Kidney (tissue), 14 donors: ENCODE measurements around the gene ARHGEF10L. TPM values are rescaled to one million over a fixed set of nuclear protein-coding genes. Genes with fewer than 3 reads are reported as not detected.

ENCODE experiments used
- DNase-seq, 5 donors: peaks; one replicate each; pipeline ENCODE4 v3.0.0-alpha.2; 2013 to 2020
- FAIRE-seq: peaks from 2 replicates; lab custom pipeline; 2012; peaks lifted over from hg19 to GRCh38; lab: Jason Lieb, UNC
- H3K27ac ChIP-seq, 2 donors: one replicate each; pipeline ENCODE4 v1.7.0; 2013; ENCODE audit warnings: low read depth in 2 of 2, low read length in 2 of 2, inconsistent platforms in 1 of 2
- H3K27me3 ChIP-seq: one replicate; pipeline ENCODE4 v1.7.1; 2013; ENCODE audit warnings: low read length, inconsistent platforms; ENCODE audit not compliant: control insufficient read depth, insufficient read depth
- H3K36me3 ChIP-seq, 3 donors: one replicate each; pipeline versions ENCODE4 v1.7.0 to v1.7.1; 2013; ENCODE audit warnings: low read length in 3 of 3, control low read depth in 1 of 3, inconsistent platforms in 1 of 3; ENCODE audit not compliant: insufficient read depth in 3 of 3, control insufficient read depth in 2 of 3
- H3K4me1 ChIP-seq, 3 donors: one replicate each; pipeline versions ENCODE4 v1.7.0 to v1.7.1; 2013; ENCODE audit warnings: low read length in 3 of 3, inconsistent platforms in 1 of 3, low read depth in 1 of 3; ENCODE audit not compliant: control insufficient read depth in 2 of 3, insufficient read depth in 2 of 3
- H3K4me3 ChIP-seq, 3 donors: one replicate each; pipeline versions ENCODE4 v1.7.0 to v1.8.1; 2013; ENCODE audit warnings: low read length in 3 of 3, control low read depth in 1 of 3, inconsistent platforms in 1 of 3
- H3K9ac ChIP-seq, 3 donors: one replicate each; pipeline versions ENCODE4 v1.7.0 to v1.7.1; 2013; ENCODE audit warnings: low read length in 3 of 3, control low read depth in 1 of 3, inconsistent platforms in 1 of 3
- H3K9me3 ChIP-seq, 3 donors: one replicate each; pipeline versions ENCODE4 v1.7.0 to v1.7.1; 2013; ENCODE audit warnings: low read length in 3 of 3, control low read depth in 1 of 3, inconsistent platforms in 1 of 3; ENCODE audit not compliant: control insufficient read depth in 2 of 3, insufficient read depth in 1 of 3
- CTCF ChIP-seq: IDR thresholded peaks from 3 replicates; pipeline ENCODE4 v1.5.1; 2012; ENCODE audit warnings: mild to moderate bottlenecking, moderate library complexity, borderline replicate concordance; ENCODE audit not compliant: insufficient read depth; ENCODE audit errors: extremely low read depth
- intact Hi-C: fragments of 100-400 bp; cut with DNase I; formaldehyde crosslinking; loops from one replicate; pipeline ENCODE4 v1.11.1; 2022
- polyA plus RNA-seq: library from polyadenylated mRNA; stranded (reverse); fragments of 350-450 nt; fragmentation: Illumina TruSeq; extraction: RNeasy Lipid Tissue Mini Kit (QIAGEN cat#74804); gene quantifications from one replicate; pipeline ENCODE4 v1.2.3, GENCODE V29; 2014; ENCODE audit warnings: low read depth, low replicate concordance; ENCODE audit not compliant: insufficient read depth
- total RNA-seq: library from RNA; stranded (reverse); fragmentation: NEBNext Ultra II Directional; extraction: Animal tissue kit (Norgen Biotek cat#: 25700); gene quantifications from one replicate; pipeline ENCODE4 v1.2.1, GENCODE V29; 2021
- donor health status: control.
- donor health status: control.
- donor health status: control.
- donor health status: control.
- donor health status: control.
- donor health status: DM: yes; HTN: yes; CAD: no.
- donor health status: Normal renal cell carcinoma (clear cell type).

Gene ARHGEF10L
- total and polyA plus RNA-seq, 2 donors from 2014 or later: 40.8 to 91.9 TPM

DNA sequence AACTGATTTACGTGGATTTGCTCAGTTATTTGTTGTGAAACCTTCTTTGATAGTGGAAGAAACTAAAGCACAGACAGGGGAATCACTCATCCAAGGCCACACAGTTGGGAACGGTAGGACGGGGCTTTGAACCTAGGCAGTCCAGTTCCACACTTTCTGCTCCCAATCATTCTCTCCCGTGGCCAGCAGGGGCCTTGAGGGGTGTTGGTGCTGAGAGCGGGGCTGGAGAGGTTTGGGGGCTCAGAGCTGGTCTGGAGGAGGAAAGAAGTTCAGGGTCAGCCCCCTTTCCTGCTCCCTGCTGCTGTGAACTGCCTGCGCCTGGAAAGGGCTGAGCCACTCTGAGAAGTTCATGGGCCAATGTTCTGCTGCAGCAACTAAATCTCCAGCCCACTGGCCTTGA is 184.2 kb downstream of the ARHGEF10L start:
- H3K4me3 ChIP-seq: no peak overlapping the region
- H3K27me3 ChIP-seq: no peaks in the 10 kb centered on the region
- no peak for FAIRE-seq
- no peak overlapping the region for H3K27ac ChIP-seq
- no peak overlapping the region for H3K9ac ChIP-seq
- no peaks in the 10 kb centered on the region for H3K9me3 ChIP-seq
- no peak for DNase-seq
- no peaks in the 10 kb centered on the region for H3K36me3 ChIP-seq
- H3K4me1 ChIP-seq: no peaks in the 10 kb centered on the region
- intact Hi-C loops: no loop called here
- no peak for TF ChIP-seq CTCF

- TF ChIP-seq CTCF: no peak
- intact Hi-C loops: no loop called here
Measured at GRCh38 chr1:17724150-17724549, 184.7 kb downstream of the ARHGEF10L start.

GRCh38 chr1:17725084-17725719 is 185.7 kb downstream of the ARHGEF10L start:
- no peaks in the 10 kb centered on the region for H3K4me1 ChIP-seq
- no peak for DNase-seq
- no peak overlapping the region for H3K9ac ChIP-seq
- H3K27ac ChIP-seq: no peak overlapping the region
- H3K36me3 ChIP-seq: no peaks in the 10 kb centered on the region
- TF ChIP-seq CTCF: no peak
- no peaks in the 10 kb centered on the region for H3K9me3 ChIP-seq
- no peaks in the 10 kb centered on the region for H3K27me3 ChIP-seq
- no peak overlapping the region for H3K4me3 ChIP-seq
- no peak for FAIRE-seq
- intact Hi-C loops: no loop called here

More at GRCh38 chr1:17724150-17724549, 184.7 kb downstream of the ARHGEF10L start:
- H3K9me3 ChIP-seq: no peaks in the 10 kb centered on the region
- FAIRE-seq: no peak
- no peak overlapping the region for H3K4me3 ChIP-seq
- no peaks in the 10 kb centered on the region for H3K27me3 ChIP-seq
- no peaks in the 10 kb centered on the region for H3K4me1 ChIP-seq
- no peak overlapping the region for H3K9ac ChIP-seq
- H3K36me3 ChIP-seq: no peaks in the 10 kb centered on the region
- DNase-seq: no peak
- H3K27ac ChIP-seq: no peak overlapping the region
